Limb (tissue), 2 donors: ENCODE results near the gene CZIB.
"Not testable (repeated sequence)": the region's sequence is repeated elsewhere in the genome, so short reads cannot be mapped to it uniquely, and the experiment has no call there.

ENCODE experiments used
- DNase-seq, 2 donors: peaks; one replicate each; pipeline ENCODE4 v3.0.0-alpha.2; 2016; ENCODE audit errors: extremely low spot score in 2 of 2

Gene CZIB

DNA sequence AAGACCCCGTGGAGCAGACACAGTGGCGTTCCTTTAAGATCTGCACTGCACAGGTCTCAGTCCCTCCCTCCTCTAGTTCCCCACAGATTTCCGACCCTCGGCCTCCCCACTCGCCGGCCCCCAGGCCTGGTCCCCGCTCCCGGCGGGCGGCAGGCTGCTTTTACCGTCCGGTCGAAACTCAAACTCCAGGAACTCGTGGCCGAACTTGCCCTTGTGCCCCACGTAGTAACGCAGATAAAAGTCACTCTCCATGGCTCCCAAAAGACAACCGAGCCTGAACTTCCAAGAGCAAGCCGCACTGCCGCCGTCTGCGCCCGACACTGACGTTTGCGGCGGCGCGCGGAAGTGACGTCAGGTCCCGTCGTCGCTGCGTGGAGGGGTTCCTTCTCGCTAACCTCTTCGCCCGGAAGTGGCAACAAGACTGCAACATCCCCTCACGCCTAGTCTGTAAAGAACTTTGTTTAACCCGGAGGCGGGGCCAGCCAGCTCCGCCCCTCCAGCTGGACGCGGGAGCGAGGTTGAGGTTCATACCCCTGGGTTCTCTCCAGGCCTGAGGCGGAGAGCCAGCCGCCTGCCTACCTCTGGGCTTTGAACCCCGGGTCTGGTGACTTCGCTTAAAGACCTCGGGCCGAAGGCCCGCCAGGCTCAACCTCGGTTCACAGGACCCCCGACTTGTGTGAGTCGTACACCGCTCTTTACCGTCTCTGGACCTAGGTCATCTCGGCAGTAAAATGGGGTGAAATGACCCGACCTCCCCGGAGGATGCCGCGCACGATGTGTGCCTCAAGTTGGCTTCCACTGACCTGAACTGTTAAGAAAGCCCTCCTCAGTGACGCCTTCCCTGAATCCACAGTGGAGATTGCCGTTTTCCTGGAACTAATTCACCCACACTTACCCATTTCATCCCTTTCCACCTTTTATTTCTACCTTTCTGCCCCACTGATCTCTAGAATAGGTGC, 18.0 kb upstream of the CZIB start, which contains the start of gene MAGOH:
Gene MAGOH (minus strand): TSS at position 322 of the 959 bp plus-strand sequence. CDS start 70 bp downstream, at position 252.
- DNase-seq, result peak; percentile 96 to 97

DNA sequence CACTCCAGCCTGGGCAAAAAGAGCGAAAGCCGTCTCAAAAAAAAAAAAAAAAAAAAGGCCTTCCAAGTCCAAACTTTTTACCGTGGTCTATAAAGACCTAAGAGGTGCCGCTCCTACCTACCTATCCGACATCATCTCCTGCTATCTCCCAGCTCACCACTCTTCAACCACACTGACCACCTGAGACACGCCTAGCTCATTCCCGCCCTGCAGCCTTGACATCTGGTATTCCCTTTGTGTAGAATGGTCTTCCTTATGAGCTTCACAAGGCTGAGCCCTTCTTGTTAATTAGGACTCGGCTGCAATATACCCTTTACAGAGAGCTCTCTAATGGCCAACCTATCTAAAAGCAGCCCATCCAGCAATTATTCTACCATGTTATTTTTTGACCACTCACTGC, 17.2 kb upstream of the CZIB start:
- DNase-seq, result no peak

DNA sequence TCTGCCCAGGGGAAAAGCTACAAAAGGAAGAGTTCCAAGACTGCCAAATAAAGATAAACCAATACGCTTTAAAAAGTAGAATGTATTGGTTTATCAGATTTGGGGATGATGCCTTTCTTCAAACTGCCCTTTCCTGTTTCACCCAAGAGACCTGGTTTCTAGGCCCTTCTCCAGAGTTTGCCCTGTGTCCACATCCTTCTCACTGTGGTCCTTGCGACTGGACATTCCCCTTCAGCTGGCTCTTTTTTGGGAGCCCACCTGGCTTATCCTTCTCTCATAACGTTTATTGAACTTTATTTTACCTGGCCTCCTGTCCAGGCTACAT, 490 bp upstream of the CZIB start:
- DNase-seq, result no peak

DNA sequence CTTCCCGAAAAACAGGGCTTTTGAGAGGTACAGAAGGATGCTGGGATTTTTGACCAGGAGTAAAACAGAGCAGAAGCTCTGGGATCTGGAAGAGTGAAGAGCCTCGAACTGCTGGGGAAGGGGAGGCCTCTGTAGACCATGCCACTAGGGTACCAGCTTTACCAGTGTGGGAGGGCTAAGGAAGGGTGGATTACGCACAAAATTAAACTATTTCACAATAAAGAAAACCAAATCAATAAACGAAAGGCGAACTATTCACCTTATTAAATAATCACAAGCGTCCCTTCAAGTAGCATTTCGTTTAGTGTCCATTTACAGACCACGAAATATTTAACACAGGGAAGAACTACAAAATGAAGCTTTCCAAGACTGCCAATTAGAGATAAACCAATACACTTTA, 723 bp downstream of the CZIB start:
- DNase-seq, result no peak

DNA sequence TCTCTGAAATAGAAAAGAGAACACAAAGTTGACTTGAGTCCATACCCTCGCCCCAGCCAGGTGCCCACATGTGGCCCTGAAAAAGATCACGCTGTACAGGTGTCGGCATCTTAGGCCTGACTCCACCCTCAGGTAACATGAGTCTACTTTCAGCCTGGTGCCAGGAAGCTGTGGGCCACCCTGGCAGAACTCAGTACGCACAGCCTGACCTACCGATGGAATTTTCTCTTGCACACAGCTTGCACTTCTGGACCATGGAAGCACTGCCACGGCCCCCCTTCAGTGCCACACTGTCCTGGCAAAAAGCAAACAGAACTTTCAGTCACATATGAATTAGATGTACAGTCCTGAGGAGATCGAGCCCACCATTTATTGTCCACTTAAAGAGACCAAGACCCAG, 2.2 kb downstream of the CZIB start:
- no peak for DNase-seq

DNA sequence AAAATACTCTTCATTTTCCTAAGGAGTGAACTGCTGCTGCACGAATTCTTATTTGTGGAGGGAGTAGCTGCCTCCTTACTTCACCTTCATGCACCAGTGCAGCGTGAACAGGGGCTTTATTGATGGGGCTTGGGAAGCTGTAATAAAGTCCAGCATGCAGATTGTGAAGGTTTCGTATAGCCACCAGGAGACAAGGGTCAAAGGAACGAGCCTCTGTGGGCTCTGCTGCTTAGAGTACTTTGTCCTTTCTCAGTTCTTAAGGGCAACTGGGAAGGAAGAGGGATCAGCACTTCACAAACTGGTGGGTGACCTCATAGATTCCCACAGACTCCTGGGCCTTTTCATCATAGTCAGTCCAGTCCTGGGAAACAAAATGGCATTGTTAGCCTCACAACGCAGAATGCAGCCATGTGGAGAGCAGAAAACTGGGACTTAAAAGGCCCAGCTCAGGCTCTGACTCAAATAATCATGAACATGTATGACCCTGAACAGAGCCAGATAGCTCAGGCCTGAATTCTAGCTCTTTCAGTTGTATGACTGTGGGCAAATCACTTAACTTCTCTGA, 6.0 kb downstream of the CZIB start:
- no peak for DNase-seq

DNA sequence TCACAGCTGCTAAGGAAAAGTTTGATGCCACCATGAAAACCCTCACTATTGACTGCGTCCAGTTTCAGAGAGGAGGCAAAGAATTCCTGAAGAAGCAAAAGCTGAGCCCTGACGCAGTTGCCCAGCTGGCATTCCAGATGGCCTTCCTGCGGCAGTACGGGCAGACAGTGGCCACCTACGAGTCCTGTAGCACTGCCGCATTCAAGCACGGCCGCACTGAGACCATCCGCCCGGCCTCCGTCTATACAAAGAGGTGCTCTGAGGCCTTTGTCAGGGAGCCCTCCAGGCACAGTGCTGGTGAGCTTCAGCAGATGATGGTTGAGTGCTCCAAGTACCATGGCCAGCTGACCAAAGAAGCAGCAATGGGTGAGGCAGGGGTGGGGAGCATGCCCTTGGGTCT, 9.5 kb downstream of the CZIB start:
- no peak for DNase-seq

DNA sequence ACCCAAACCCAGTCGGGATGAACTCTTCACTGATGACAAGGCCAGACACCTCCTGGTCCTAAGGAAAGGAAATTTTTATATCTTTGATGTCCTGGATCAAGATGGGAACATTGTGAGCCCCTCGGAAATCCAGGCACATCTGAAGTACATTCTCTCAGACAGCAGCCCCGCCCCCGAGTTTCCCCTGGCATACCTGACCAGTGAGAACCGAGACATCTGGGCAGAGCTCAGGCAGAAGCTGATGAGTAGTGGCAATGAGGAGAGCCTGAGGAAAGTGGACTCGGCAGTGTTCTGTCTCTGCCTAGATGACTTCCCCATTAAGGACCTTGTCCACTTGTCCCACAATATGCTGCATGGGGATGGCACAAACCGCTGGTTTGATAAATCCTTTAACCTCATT, 10.1 kb downstream of the CZIB start:
- no peak for DNase-seq

DNA sequence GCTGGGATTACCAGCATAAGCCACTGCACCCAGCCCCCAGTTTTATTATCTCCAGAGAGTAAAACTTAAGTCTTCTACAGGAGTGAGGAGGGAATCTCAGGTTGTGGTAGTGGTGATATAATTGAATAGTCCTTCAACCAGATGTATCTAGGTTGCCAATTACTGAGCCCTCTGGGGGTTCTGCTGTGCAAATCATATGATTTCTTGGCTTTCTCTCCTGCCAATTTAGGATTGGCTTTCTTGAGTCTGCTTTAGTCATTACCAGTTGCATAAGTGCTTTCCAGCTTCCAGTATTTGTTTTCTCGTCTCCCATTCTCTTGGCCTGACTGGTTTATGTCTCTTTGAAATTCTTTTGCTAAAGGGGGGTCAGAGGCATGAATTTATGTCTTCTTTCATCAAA, 12.7 kb downstream of the CZIB start:
- DNase-seq, result no peak

DNA sequence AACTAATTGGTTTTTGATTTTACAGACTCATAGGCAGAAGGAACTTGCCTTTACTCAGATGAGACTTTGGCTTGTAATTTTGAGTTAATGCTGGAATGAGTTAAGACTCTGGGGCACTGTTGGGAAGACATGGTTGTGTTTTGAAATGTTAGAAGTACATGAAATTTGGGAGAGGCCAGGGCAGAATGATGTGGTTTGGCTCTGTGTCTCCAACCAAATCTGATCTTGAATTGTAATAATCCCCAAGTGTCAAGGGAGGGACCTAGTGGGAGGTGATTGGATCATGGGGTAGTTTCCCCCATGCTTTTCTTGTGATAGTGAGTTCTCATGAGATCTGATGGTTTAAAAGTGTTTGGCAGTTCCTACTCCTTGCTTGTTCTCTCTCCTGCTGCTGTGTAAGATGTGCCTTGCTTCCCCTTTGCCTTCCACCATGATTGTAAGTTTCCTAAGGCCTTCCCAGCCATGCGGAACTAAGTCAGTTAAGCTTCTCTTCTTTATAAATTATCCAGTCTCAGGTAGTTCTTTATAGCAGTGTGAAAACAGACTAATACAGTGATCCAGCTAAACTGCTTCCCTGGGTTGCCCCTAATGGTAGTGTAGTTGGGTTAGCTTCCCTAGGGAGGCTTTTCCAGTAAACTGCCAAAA, 13.6 kb downstream of the CZIB start:
- DNase-seq, result no peak

DNA sequence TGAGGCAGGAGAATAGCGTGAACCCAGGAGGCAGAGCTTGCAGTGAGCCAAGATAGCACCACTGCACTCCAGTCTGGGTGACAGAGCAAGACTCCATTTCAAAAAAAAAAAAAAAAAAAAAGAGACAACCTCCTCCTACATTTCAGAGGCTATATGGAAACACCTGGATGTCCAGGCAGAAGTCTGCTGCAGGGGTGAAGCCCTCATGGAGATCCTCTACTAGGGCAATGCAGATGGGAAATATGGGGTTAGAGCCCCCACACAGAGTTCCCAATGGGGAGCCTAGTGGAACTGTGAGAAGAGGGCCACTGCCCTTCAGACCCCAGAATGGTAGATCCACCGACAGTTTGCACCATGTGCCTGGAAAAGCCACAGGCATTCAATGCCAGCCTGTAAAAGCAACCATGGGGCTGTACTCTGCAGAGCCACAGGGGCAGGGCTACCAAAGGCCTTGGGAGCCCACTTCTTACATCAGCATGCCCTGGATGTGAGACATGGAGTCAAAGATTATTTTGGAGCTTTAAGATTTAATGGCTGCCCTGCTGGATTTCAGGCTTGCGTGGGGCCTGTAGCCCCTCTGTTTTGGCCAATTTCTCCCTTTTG, 14.2 kb downstream of the CZIB start:
- DNase-seq, result not testable (repeated sequence)

DNA sequence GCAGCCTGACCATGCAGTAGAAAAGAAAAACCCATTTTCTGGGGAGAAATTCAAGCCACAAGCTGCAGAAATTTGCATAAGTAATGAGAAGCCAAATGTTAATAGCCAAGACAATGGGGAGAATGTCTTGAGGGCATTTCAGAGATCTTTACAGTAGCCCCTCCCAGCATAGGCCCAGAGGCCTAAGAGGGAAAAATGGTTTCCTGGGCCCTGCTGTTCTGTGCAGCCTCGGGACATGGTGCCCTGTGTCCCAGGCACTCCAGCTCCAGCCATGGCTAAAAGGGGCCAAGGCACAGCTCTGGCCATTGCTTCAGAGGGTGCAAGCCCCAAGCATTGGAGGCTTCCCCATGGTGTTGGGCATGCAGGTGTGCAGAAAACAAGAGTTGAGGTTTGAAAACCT, 14.9 kb downstream of the CZIB start:
- DNase-seq, result not testable (repeated sequence)

DNA sequence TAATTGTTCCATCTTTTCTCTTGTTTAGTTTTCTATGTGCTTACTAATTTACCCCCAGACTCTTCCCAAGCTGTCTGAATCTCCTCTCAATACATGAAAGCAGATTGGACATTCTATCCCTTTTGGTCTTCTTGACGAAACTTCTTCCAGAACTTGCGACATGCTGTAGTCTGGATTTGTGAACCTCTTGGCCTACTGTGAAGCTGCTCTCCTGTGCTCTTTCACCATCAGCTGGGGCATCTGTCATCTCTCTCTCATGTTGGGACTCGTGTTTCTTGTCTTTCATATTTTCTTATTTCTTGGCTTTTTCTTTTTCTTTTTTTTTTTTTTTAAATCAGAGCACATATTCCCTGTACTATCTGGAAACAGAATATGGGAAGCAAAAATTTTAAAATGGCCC, 17.0 kb downstream of the CZIB start:
- no peak for DNase-seq

DNA sequence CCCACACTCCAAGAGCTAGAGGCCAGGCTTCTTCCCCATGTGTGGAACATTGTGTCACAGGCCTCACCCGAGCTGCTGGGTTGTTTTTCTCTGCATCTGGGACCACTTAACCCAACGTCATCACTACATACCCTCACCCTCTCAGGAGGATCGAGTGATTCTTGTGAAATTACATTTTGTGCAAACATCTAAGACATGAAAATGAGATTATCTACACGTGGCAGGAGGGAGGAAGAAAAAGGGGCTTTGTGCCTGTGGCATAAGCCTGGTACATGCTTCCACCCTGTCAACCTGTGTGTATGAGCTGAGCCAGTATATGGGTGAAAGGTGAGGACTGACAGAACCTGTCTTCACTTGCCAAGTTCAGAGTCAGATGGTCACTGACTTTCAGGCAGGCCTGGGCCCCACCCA, 22.2 kb downstream of the CZIB start:
- no peak for DNase-seq

DNA sequence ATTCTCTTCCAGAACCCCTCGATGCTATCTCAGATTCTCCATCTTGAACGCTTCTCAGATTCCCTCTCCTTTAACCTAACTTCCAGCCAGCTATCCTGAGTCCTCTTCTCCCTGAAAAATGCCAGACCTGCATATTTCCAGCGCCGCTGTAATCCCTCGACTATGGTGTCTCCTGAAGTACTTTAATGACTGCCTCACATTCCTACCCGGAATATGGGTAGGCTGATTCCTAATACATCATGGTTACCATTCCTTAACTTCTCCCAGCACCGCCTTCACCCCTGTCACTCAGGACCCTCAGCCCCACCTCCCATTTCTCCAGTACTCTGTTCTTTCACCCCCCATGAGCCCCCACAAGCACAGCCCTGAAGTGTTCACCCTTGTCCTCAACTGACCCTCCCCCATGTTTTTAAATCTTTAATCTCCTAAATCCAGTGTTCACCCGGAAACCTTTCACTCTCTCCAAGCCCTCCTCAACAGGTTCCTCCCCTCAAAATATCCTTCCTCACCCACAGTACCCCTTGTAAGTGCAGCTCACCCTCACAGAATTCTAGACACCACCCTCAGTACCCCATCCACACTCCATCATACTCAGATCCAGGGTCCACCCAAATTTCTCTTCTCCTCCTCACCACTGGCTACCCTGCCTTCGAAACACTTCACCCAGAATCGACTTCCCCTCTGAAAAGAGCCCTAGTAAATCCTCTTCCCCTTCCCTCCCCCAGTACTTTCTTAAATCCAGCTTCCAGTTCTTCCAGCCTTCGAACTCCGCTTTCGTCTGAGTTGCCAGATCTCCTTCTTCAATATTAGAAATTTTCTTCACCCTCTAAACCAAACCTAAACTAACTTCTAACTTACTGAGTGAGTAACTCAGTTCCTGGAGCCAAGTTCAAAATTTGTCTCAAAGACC, 22.9 kb downstream of the CZIB start:
- DNase-seq, result no peak

DNA sequence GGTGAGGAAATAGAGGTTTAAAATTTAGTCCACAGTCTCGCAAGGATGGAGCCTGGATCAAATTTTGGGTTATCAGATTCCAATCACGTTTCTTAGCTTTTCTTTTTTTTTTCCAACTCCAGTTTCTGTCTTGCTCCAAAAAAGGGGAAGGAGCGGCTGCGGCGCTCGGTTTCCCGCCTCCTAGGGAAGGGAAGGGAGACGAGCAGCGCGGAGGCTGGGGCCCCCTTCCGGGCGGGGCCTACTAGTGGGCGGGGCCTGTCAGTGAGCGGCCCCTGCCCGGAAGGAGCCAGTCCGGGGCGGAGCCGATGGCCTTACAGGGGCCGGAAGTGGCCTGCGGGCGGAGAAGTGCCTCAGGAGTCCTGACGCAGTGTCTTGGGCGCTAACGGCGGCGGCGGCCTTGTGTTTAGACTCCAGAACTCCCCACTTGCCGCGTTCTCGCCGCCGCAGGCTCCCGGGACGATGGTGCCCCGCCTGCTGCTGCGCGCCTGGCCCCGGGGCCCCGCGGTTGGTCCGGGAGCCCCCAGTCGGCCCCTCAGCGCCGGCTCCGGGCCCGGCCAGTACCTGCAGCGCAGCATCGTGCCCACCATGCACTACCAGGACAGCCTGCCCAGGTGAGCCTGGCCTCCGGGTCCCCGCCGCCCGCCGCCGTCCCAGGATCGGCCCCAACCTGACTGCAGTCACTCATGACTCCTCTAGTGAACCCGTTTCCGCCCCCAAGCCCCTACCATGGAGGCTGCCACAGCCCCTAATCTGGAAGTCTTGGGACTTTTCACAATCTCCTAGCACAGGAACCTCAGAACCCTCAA, 23.7 kb downstream of the CZIB start, which contains the start of gene CPT2:
Gene CPT2 (plus strand): TSS at position 340 of the 806 bp plus-strand sequence. CDS start 120 bp downstream, at position 460.
- peak; percentile 94 to 95 for DNase-seq

DNA sequence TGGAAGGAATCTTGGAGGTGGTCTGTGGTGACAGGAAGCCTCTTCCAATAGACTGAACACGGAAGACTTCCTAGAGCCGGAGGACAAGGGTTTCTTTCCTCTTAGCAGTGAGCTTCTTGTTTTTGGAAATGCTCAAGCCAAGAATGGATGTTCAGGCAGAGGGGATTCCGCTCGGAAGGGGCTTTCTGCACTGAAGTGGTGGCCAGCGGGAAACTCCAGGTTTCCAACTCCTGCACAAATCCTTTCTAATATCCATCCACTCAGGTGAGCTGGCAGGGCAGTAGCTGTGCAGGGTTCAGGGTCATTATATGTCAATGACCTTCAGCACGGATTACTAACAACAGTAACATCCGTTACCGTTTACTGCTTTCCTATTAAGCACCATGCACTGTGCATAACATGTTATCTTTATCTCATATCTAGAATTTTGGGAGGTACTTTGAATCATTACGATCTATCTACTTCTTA, 24.4 kb downstream of the CZIB start:
- DNase-seq, result peak in 1 of 2 donors; percentile 9

DNA sequence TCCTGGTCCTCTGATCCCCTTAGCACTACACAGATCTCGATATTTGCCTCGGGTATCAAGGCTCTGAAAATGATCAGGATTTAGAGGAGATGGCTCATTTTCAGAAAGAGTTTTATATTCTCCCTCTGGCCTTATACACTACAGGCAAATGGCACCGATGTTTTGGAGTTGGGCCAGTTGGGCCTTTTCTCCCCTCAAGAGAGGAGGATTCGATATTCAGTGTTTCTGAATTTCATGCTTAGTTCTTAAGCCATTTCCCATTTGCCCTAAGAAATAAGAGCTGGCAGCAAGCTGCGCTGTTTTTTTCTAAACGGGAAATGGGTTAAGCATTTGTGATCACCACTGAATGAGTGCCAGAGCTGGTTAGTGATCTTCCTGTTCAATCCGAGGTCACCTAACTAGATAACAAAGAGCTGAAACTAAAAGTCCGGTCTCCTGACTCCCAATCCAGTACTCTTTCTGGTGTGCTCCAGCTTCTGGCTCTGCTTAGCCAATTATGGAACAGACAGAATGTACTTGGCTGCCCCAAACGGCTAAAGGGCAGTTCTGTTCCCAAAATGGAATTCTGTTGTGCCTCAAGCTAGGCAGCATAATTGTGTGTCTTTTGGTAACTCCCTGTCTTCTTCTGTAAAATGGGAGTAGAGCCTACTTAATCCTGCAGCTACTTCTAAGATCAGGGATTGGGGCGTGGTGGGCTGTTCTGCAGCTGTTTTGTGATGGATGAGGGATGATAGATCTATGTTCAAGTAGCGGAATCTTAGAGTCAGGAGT, 25.0 kb downstream of the CZIB start:
- DNase-seq, result no peak

DNA sequence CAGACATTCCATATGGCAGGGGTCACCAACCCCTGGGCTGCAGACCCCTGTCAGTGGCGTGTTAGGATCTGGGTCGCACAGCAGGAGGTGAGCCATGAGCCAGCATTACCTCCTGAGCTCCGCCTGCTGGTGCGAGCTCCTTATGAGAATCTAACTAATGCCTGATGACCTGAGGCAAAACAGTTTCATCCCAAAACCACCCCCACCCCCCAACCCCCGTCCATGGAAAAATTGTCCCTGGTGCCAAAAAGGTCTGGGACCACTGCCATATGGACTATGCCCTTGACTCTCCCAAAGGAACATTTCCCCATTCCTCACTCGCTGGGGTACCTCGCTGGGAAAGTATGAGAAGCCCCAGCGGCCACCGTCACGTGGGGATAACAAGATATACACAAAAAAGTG, 30.2 kb downstream of the CZIB start:
- no peak for DNase-seq
